IMR-90 (cell line): ENCODE measurements around the gene IGF1R.

Experiments
- BHLHE40 ChIP-seq: fragments of 150-350 bp; IDR thresholded peaks from 2 replicates; pipeline ENCODE4 v1.6.1; 2016; ENCODE audit warnings: mild to moderate bottlenecking, low read depth, low read length
- USF2 ChIP-seq: fragments of 150-350 bp; IDR thresholded peaks from 2 replicates; pipeline ENCODE4 v1.6.1; 2017; ENCODE audit warnings: mild to moderate bottlenecking, antibody characterized with exemption, low read length, low read depth

GRCh38 chr15:98802187-98802586 lies 153.8 kb downstream of the IGF1R start:
- TF ChIP-seq BHLHE40 (no peak), USF2 (no peak)
